ENCODE results near the gene ZNF160.

DNA sequence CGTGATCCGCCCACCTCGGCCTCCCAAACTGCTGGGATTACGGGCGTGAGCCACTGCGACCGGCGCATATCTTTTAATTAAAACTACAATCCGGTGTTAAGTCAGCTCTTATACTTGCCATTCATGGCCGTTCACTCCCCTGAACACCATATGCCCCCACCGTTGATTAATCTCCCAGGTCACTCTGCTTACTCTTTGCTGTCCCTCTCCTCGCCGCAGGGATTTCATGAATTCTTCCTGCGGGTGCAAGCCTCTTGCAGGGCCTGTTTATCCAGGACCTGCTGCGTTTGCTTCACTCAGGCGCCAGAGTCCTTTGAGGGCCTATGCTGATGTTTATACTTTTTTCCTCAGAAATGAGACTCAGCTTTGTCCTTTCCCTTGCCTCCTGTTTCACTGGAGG lies 57.7 kb downstream of the ZNF160 start:
- TF ChIP-seq, protein P1, sequence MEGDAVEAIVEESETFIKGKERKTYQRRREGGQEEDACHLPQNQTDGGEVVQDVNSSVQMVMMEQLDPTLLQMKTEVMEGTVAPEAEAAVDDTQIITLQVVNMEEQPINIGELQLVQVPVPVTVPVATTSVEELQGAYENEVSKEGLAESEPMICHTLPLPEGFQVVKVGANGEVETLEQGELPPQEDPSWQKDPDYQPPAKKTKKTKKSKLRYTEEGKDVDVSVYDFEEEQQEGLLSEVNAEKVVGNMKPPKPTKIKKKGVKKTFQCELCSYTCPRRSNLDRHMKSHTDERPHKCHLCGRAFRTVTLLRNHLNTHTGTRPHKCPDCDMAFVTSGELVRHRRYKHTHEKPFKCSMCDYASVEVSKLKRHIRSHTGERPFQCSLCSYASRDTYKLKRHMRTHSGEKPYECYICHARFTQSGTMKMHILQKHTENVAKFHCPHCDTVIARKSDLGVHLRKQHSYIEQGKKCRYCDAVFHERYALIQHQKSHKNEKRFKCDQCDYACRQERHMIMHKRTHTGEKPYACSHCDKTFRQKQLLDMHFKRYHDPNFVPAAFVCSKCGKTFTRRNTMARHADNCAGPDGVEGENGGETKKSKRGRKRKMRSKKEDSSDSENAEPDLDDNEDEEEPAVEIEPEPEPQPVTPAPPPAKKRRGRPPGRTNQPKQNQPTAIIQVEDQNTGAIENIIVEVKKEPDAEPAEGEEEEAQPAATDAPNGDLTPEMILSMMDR (IDR thresholded peaks at IDR 0.05): no peak
- no peak for TF ChIP-seq POLR2A (IDR thresholded peaks at IDR 0.05)

Measured in esophagus squamous epithelium (tissue), 4 donors.